HG03095 (cell line): ENCODE measurements around the gene HCRT.
"Not testable (repeated sequence)": the region's sequence is repeated elsewhere in the genome, so short reads cannot be mapped to it uniquely, and the experiment has no call there.

ENCODE experiments used
- ATAC-seq: cut with Tn5 transposase; IDR thresholded peaks from one replicate; pipeline ENCODE4 v1.9.1; 2021; ENCODE audit warnings: moderate library complexity; ENCODE audit not compliant: unreplicated experiment

HCRT gene

GRCh38 chr17:42180411-42180921 lies 4.8 kb downstream of the HCRT start:
- ATAC-seq = no peak

- no peak for ATAC-seq
Observed at GRCh38 chr17:42179911-42180410, 5.3 kb downstream of the HCRT start.

GRCh38 chr17:42179335-42179734 lies 5.9 kb downstream of the HCRT start:
- no peak for ATAC-seq

DNA sequence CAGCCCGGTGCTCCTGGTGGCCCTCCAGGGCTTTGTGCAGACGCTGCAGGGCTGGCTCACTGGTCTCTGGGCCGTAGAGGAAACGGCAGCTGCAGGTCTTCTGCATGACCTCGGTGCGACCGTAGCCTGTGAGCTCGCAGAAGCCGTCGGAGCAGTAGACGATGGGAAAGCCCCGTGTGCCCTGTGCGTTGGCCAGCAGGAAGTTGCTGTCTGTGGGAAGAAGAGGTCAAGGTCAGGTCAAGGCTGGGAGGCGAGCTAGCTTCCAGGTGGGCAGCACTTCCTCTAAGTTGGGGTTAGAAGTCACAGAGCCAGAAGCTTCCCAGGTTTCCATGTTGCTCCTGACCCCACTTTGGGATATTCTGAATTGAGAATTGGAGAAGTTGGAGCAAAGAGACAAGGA lies 6.4 kb downstream of the HCRT start:
- no peak for ATAC-seq

DNA sequence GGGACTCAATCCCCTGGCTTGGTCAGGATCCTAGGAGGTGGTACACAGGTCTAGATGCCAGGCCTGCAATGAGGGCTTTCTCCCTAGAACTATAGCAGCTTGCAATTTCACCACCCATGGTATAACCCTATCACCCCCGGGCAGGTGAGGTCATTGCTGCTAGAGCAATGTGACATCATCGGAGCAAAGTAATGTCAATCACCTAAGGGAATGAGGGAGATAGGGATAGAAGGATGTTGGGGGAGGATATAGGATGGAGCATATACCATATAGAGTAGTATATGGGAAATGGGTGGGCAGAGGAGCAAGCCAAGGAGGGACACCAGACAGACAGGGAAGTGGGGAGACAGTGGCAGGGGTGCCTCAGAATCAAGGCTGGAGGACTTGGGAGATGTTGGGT lies 7.6 kb downstream of the HCRT start:
- no peak for ATAC-seq

DNA sequence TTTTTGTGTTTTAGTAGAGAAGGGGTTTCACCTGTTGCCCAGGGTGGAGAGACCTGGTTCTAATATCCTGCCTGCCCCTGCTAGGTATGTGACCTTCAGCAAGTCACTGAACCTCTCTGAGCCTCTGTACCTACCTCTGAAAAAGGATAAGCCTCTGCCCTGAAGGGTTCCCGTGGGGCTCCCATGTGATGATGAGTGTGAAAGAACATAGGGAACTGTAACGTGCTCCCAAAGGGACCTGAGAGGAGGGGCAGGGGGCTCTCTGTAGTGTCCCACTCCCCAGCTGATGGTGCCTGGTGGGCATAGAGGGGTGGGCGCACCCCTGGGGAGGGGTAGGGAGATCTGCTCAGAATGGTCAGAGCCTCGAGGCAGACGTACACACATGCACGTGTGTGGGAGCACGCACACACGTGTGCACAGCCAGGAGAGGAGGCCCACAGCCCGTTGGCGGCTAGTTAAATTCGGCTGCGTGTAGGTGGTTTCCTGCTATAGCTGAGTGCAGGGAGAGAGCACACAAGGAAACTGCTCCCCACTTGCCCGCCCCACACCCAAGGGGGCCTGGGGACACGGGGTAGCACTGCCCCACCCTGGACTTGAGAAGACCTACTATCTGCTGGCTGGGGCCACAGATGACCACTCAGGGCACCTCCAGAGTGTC lies 11.0 kb downstream of the HCRT start:
- no peak for ATAC-seq

- ATAC-seq = no peak
Observed at GRCh38 chr17:42171831-42172230, 13.4 kb downstream of the HCRT start.

- no peak for ATAC-seq
Observed at GRCh38 chr17:42169351-42169750, 15.9 kb downstream of the HCRT start.

DNA sequence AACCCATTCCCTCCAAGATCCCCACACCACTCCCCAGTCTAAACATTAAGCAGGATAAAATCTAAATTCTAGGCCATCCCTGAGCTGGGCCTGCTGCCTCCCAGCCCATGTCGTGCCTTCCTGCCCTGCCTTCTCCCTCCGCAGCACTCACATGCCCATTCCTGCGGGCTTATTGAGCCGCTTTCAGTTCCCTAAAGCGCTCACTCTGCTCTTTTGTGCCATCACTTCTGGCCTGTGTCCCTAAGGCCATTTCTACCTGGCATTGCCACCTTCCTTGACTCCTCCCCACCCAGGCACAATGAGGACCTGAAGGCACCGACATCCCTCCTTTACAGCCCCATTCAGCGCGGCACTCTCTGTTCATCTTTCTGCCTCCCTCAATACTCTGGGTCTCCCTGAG lies 17.4 kb downstream of the HCRT start:
- ATAC-seq = no peak

- no peak for ATAC-seq
Observed at GRCh38 chr17:42166196-42166763, 19.0 kb downstream of the HCRT start.

- no peak for ATAC-seq
Observed at GRCh38 chr17:42165751-42166150, 19.5 kb downstream of the HCRT start.

DNA sequence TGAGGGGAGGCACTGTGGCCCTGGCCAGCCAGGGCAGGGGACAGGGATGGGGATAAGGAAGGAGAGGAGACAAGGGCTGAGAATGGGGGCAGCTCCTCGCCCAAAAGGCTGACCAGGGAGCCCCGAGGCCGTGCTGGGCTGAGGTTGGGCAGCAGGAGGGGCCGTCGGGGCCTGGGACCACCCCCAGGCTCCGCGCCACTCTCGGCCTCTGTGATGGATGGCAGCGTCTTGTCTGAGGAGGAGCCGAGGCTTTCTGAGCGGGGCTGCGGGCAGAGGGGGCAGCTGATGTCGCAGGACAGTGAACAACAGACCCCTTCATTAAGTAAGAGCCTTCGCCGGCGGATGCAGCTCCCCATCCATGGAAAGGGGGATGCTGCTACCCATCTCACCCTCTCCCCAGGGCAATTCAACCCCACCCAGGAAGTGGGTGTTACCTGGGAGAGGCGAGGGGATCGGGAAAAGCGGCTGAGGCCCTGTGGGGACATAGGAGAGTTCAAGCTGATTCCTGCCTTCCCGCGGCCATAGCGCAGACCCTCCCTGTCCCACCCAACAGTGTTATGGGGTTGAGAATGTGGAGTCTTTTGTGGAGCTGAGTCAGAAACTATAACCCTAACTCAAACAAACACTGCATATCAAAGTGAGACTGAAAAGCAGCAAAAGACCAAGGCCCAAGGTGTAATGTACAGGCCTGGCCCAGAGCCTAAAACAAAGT lies 21.4 kb downstream of the HCRT start:
- no peak for ATAC-seq

DNA sequence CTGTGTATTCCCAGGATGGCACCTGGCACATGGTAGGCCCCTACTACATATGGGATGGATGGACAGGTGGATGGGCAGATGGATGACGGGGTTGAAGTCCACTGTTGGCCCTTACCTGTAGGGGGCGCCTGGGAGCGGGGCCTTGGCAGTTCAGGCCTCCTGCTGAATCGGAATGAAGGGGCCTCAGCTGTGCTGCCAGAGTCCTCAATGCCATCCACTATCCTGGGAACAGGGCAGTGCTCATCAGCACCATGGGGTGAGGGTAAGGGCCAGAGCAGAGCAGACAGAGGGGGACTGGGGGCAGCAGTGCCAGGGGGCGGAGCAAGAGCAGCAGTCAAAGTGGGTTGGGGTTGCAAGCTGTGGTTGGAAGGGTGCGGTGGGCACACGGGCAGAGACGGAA lies 22.1 kb downstream of the HCRT start:
- no peak for ATAC-seq

DNA sequence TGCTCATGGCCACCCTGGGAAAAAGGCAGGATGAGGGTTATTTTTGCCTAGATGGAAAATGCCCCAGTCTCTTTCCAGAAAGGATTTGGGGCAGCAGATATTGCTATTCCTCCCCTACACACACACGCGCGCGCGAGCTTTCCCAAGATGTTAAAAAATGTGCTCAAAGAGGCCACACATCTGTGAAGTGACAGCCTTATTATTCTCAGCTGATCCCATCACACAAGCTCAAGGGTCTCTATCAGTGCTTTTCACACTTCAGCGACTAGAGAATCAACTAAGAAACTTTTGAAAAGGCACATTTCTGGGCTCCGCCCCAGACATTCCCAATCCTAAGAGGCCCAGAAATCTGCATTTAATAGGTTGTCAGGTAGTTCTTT lies 24.7 kb downstream of the HCRT start:
- ATAC-seq = no peak

DNA sequence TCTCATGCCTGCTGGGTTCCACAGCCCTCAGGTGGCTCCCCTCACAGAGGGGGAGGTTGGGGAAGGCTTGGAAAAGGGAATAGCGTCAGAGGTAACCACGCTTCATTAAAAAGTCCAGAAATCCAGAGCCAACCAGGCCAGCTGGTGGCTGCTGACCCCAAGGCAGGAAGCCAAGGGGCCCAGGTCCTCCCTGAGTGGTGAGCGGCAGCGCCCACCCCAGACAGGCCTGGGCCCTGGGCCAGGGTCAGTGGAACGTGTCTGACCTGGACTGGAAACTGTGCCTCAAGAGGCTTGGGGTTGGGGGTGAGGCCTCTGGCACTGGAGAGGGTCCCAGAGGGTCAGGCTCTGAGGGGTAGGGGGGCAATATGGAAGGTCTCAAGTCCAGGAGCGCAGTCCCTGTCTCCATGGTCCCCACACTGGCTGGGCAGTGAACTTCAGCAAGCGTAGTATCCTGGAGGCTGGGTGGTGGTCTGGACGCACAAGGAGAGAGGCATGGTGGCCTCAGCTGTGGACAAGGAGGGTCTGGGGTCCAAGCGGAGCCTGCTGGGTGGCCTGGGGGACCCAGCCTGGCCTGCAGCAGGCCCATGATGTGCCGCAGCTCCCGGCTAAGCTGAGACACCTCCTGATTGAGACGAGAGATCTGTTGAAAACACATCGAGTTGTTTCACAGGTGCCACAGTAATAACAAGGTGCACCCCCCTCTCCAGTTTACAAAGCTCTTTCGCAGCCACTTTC lies 25.3 kb downstream of the HCRT start:
- ATAC-seq = no peak

- ATAC-seq = no peak
Observed at GRCh38 chr17:42155614-42156045, 29.6 kb downstream of the HCRT start.

DNA sequence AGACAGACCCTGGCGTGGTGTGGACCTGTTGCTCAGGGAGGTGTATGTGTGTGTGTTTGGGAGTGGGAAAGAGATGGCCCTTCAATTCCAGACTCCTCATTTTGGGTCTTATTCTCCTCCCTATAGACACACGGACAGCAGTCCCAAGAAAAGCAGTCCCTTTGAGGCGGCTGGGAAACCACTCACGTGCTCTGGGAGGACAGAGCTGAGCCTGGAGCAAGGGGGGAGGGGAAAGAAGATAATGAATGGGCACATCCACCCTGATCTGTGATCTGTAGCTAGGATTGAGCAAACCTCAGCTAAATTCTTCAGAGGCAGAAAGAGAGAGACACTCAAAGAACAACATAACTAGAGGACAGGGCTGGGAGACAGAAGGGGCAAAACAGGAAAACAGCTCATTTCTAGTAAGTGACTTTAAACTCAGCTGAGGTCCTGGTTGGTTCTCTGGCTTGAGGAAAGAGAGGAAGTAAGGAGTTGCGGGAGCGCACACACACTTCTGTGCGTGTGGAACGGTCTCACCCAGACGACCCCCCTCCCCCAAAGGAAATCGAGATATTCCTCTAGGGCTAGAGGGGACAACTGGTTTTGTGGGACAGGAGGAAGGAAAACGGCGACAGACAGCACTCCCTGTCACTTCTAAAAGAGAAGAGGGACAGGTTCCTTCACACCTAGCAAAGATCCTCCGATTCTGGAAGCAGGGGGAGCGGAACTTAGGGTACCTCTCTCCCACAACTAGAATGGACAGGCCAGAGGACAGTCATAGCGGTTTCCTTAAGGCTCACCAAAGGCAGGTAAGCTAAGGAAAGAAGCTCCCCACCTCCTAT lies 31.1 kb downstream of the HCRT start:
- ATAC-seq = no peak

GRCh38 chr17:42146911-42147607 lies 38.2 kb downstream of the HCRT start:
- ATAC-seq = no peak

DNA sequence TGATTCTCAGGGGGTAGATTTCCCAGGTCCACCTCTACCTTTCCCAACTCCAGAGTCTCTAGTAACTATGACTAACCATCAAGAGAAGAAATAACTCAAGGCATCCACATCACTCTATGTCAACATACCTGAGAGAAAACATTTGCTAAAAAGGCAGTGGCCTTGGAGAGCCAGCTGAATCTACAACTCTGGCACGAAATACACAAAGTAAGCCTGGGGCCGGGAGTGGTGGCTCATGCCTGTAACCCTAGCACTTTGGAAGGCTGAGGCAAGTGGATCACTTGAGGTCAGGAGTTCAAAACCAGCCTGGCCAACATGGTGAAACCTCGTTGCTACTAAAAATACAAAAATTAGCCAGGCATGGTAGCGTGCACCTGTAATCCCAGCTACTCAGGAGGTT lies 42.1 kb downstream of the HCRT start:
- not testable (repeated sequence) for ATAC-seq

GRCh38 chr17:42142371-42142896 lies 42.8 kb downstream of the HCRT start:
- no peak for ATAC-seq
